GM18498 (cell line): Measurements from ENCODE around the gene KCNT2.
A peak's percentile ranks its signal among the peaks of the same experiment; 100 is the strongest.

Experiments
- ATAC-seq: cut with Tn5 transposase; IDR thresholded peaks from one replicate; pipeline ENCODE4 v1.9.1; 2021; ENCODE audit warnings: mild to moderate bottlenecking, moderate library complexity; ENCODE audit not compliant: unreplicated experiment

KCNT2 gene

DNA sequence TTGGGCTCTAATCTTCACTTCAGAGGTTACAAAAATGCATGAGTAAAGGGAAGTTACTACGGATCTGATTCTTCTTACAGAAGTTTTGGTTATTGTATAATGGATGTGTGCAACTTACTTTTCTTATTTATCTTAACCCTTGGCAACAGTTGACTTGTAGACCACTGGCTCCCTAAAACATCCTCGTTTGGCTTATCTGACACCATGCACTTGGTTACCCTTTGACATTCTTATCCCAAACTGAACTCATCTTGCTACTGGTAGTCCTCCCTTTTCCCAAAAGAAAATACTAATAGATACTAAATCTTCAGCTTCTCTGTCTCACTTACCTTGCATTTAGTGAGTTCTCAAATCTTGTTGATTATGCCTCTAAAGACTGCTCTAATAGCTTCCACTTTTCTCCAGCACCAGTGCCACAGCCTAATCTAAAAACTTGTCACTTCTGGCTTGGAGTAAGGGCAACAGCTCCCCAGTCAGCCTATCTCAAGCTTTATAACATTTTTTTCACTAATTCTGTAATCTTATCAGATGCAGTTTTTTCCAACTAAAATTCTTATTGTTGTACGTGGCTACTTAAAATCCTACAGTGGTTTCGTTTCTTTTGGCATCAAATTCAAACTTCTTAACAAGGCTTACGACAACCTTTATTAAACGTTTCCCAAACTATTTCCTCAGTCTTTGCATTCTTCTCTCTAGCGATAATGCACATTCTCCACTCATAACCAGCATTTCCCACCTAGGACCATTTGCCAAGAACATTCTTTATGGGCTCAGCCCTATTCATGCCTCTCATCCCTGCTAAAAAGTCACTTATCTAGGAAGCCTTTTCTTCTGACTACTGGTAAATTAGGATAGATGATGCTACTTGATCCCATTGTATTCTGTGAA, 204.2 kb downstream of the KCNT2 start:
- no peak for ATAC-seq

- ATAC-seq, result no peak
These were observed 206.3 kb downstream of the KCNT2 start for GRCh38 chr1:196401891-196402290.

- no peak for ATAC-seq
These were observed 206.8 kb downstream of the KCNT2 start for GRCh38 chr1:196401452-196401833.

GRCh38 chr1:196400478-196401451, 207.5 kb downstream of the KCNT2 start:
- ATAC-seq, result no peak

DNA sequence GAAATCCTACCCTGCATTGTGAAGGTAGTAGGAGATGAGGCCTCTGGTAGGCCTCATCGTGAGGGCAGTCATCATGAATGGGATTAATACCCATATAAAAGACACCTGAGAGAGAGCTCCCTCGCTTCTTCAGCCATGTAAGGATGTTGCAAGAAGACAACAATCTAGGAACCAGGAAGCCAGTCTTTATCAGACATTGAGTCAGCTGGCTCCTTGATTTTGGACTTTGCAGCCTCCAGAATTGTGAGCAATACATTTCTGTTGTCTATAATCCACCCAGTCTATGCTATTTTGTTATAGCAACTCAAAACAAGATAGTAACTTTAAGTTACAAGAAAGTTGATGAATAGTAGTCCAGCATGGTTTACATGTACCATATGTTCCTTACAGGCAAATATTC, 208.5 kb downstream of the KCNT2 start:
- ATAC-seq, result no peak

- no peak for ATAC-seq
These were observed 214.5 kb downstream of the KCNT2 start for GRCh38 chr1:196393742-196394141.

DNA sequence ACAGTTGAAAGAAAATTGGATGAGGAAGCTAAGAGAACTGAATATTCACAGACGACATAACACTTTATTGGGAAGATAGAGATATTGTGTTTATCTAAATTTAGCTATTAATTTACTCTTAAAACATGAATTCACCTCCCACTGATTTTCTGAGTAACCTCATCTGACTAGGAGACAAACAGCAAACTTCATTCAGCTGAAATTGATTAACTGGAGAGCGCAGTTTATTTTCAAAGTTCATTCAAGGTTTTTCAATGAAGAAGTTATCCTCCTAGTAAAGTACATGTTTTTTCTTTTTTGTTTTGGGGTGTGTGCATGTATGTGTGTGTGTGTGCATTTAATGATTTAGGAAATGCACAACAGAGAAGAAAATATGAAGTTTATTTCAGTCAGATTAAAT, 215.0 kb downstream of the KCNT2 start:
- ATAC-seq, result no peak

GRCh38 chr1:196387766-196388165, 220.5 kb downstream of the KCNT2 start:
- no peak for ATAC-seq

DNA sequence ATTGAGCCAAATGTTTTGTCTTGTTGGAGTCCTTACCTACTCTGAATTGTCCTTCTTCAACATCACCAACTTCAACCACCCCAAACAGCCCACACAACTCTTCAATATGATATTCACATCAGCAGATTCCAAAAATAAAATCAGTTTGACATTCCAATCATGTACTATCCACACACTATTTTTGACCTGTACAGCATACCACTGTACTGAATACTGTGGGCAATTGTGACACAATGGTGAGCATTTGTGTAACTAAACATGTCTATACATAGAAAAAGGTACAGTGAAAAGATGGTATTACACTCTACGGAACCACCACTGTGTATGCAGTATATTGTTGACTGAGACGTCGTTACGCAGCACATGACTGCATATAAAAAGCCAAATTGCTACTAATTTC, 223.1 kb downstream of the KCNT2 start:
- no peak for ATAC-seq

DNA sequence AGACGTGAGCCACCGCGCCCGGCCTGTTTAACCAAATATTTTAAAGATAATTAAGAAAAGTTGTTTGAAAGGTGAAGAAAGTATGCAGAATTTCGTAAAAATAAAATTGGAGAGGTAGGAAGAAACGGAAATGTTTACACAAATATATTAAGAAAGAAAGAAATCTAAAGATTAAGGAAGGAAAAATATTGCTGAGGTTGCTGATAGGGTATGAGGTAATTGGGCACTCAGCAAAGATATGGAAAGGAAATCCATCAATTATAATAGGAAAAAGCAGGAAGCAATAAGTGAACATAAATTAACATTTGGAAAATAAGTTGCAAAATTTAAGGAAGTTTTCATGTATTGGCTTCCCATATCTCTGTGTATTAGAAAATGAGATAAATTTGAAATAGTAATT, 225.9 kb downstream of the KCNT2 start:
- no peak for ATAC-seq

GRCh38 chr1:196381544-196381943, 226.7 kb downstream of the KCNT2 start:
- ATAC-seq, result no peak

GRCh38 chr1:196380316-196380715, 227.9 kb downstream of the KCNT2 start:
- no peak for ATAC-seq

DNA sequence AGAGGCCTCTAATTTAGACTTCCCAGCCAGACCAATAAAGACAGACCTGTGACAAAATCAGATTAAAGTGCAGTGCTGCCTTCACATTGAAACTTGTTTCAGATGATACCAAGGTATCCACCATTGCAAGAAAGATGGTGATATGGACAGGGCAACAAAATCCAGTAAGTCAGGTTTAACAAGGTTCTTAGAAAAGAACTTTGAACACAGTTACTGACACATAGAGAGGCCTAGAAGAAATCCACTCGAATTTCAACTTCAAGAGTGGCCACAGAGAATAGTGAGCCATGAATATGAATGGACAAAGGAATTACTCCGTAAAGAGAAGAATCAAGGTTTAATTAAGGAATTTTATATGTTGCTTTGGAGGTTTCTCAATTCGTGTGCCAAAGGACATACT, 230.4 kb downstream of the KCNT2 start:
- no peak for ATAC-seq

GRCh38 chr1:196376630-196377328, 231.5 kb downstream of the KCNT2 start:
- no peak for ATAC-seq

GRCh38 chr1:196373798-196374197, 234.4 kb downstream of the KCNT2 start:
- no peak for ATAC-seq

DNA sequence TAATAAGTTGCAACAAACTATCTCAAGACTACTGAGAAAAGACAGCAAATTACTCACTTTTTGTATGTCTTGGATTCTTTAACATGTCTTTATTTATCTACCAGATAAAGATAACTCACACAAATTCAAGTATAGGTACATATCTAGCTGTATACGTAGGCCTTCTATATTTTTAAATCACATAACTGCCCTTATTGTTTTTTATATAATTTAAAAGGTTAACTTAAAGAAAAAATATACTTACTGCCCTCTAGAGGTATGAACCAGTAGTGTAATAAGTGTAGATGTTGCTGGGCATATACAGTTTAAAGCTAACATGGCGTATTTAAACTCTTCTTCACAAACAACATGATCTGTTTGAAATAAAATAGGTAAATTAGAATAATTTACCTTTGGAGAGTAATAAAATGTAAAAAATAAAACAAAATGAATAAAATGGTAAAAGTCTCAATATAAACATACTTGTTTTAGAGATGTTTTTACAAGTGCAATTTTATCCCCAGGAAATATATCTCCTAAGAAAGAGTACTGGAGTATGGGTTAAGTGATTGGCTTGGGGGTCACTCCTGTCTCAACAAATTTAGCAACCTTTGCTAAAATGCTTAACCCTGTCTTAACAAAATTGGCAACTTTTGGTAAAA, 235.2 kb downstream of the KCNT2 start:
- ATAC-seq, result peak; percentile 87

GRCh38 chr1:196367838-196368237, 240.4 kb downstream of the KCNT2 start:
- no peak for ATAC-seq

DNA sequence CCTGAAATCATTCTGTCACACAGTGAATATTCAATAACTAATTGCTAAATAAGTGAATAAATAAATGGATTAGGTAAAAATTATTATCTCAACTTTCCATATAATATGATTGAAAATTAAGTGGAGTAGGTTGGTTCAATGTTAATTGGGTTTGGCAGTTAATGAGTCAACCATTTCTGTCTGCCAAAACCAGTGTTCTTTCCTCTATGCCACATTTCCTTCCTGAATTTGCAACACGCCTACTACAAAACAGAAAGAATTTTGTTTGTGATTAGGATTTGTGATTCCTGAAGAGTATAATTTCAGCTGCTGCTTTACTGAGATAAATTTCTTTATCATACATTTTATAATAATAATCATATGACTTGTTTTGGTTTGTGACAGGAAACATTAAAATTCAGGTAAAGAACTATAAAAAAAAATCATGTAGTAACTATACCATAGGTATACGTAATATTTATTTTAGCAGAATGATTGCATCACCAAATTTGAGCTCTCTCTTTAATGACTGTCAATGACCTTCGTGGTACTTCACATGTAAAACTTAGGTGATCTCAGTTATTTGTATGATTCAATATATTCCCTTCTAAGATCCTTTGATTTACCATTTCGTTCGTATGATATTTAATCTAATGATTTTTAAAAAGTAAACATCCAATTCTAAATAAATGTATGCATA, 241.3 kb downstream of the KCNT2 start:
- ATAC-seq, result no peak

DNA sequence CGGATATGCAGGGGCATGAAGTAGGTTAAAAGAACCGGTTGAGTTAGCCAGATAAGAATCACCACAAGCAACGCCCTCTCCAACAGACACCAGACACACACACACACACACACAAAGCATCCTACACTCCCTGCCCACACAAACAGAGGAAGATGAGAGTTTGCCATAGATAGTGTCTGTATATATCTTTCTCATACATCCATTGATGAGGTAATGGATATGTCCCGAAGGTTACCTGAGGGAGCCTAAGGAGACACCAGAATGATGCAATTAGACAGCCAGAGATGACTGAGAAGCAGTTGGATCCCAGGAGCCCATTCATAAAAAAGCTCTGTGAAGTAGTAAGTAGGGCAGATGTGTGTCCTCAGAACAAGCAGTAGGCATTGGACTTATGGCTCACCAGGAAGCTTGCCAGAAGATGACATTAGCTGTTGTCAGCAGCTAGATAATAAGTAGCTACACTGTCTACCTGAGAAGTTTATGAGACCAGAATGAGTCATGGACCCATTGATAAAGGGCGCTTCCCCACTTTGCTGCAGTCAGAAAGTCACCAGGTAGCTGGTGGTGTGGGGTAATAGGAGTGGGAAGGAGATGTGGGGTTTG, 247.0 kb downstream of the KCNT2 start:
- ATAC-seq, result no peak

DNA sequence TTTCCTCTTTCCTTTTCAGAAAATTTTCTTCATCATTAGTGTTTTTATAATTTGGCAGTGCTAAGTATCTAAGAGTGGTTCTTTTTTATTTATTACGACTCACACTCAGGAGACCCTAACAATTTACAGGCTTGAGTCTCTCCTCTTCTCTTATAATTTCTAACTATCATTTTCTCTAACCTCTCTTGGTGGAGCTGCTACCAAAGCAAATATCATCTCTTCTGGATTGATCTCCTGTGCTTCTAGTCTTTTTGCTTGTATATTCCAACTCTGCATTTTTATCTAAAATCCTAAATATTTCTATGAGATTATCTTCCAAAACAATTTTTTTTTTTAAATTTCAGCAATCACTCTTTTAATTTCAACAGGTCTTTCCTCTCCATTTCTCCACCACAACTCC, 250.3 kb downstream of the KCNT2 start:
- no peak for ATAC-seq
